HG03342 (cell line): Measurements from ENCODE around the gene SFTPB.
"Not testable (repeated sequence)": the region's sequence is repeated elsewhere in the genome, so short reads cannot be mapped to it uniquely, and the experiment has no call there.

Experiments used
- ATAC-seq: cut with Tn5 transposase; IDR thresholded peaks from one replicate; pipeline ENCODE4 v1.9.1; 2021; ENCODE audit warnings: mild to moderate bottlenecking, moderate library complexity; ENCODE audit not compliant: unreplicated experiment

SFTPB gene

DNA sequence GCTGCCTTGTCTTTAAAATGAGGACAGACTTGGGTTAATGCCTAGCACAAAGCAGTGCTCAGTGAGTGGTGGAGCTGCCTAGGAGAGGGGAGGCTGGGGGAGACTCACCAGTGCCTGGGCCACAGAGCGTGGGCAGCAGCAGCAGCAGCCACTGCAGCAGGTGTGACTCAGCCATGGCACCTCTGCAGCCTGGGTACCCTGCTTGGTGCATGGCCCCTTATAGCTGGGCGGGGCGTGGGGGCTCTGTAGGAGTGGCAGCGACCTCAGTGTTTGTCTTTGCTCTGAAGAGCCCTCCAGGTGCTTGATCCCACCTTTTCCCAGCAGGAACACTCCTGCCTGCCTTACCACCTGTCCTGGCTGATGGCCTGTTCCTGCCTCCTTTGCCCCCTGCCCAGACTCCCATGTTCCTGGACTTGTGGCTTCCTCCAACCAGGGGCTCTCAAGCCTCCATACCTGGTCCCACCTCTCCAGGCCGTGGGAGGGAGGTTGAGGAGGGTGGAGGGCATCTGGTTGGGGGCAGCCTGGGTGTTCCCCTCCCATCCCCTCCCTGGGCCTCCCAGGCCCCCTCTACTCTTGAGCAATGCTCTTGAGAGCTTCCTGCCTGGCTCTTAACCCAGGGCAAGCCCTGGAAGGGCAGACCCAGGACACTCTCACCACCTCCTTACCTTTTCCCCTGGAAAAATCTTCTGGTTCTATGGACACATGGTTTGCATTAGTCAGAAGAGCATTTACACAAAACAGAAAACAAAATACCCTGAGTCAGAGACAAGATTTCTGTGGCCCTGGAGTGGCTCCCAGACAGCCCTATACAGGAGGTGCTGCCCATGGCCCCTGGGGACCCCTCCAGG, at the start of gene SFTPB:
TSS of gene SFTPB (minus strand) at position 191 of the 848 bp plus-strand sequence. CDS start at position 175, 16 bp downstream.
- ATAC-seq, result no peak

DNA sequence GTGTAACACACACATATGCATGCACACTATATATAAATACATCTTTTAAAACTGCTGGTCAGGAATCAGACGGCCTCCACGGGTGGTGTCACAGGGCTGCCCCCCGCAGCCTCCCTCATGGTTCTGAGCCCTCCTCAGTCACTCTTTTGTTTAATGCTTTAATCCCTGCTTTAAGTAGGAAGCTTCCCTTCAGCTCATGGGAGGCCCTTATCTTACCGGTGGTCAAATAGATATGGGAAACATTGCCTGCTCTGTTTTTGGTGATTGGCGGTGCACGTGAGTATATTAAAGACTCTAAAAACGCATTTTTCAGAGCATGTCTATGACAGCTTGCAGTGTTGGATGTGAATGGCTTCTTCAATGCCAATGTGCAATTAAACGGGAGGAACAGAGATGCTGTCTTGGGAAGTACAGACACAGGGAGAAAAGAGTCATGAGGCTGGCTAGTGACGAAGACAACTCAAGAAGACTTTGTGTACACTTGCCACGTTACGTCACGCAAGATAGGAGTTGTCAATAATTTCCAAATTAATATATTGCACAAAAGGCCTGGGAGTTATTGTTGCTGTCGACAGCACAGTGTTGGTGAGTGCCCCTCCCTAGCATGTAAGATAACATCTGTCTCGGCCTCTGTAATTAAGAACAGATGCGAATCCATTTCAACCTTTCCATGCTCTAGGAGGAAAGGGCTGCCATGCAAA, 49.5 kb upstream of the SFTPB start:
- ATAC-seq, result no peak

- ATAC-seq, result no peak
Measured at GRCh38 chr2:85716346-85716914, 48.4 kb upstream of the SFTPB start.

- ATAC-seq, result no peak
Measured at GRCh38 chr2:85714841-85715240, 46.8 kb upstream of the SFTPB start.

- ATAC-seq, result not testable (repeated sequence)
Measured at GRCh38 chr2:85714421-85714820, 46.4 kb upstream of the SFTPB start.

DNA sequence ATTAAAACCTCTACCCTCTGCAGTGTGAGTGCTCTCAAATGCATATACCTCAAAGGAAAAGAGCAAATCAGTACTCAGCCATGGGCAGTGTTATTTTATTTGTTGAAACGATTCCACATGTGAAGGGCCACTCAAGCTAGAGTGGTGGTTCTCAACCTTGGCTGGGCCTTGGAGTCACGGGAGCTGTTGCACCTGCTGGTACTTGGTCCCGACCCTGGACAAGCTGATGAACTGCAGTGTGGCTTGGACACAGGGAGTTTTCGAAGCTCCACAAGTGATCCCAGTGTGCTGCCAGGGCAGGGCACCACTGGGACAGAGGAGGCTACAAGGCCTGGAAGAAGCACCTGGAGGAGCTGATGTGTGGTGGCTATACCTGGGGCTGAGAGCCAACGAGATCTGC, 45.8 kb upstream of the SFTPB start:
- ATAC-seq, result no peak

DNA sequence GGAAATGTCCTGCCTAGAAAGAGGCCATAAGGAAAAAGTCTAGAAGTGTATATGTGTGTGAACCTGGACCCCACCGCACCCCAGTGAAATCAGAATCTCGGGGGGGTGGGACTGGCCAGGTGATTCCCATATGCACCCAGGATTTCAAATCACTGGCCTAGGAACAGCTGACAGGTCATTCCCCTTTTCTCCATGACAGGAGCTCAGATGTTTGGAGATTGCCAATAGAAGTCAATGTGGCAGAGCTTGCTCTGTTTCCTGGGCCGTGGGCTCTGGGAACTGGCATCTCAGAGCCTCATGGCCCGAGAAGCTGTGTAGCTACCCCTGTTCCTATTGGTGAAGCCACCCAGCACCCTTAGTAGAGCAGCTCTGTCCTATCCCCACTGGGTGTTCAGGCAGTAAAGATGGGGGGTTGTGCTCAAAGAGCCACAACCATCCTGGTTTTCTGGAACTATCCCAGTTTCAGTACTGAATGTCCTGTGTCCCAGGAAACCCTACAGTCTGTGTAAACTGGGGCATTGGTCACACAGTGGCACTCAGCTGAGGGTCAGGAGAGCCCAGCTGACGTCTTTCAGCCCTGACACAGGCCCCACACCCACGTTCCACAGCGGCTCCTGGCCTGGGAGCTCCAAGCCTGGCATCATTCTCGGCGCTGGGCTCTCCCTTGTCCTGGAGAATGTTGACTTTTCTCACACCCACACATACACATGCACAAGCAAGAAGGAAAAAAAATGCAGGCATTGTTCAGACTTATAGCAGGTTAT, 45.0 kb upstream of the SFTPB start:
- ATAC-seq, result no peak

- ATAC-seq, result no peak
Measured at GRCh38 chr2:85712336-85712735, 44.3 kb upstream of the SFTPB start.

GRCh38 chr2:85711578-85712060, 43.6 kb upstream of the SFTPB start:
- ATAC-seq, result no peak

GRCh38 chr2:85710687-85711577, 42.9 kb upstream of the SFTPB start:
- ATAC-seq, result no peak

- no peak for ATAC-seq
Measured at GRCh38 chr2:85709401-85709811, 41.4 kb upstream of the SFTPB start.

DNA sequence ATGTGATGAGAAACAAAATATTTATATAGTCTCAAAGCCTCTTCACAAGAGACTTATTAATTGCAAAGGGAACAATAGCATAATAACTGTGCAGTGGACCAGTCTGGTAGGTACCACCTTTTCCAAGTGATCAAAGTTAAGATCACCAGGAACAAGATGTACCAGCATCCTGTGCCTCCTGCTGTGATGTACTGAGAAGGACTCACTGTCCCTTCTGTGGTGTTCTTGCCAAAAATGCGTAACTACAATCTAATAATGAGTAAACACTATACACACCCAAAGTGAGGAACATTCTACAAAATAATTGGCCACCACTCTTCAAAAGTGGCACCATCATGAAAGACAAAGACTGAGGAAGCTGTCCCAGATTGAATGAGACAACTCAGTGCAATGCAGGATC, 40.6 kb upstream of the SFTPB start:
- ATAC-seq, result no peak

DNA sequence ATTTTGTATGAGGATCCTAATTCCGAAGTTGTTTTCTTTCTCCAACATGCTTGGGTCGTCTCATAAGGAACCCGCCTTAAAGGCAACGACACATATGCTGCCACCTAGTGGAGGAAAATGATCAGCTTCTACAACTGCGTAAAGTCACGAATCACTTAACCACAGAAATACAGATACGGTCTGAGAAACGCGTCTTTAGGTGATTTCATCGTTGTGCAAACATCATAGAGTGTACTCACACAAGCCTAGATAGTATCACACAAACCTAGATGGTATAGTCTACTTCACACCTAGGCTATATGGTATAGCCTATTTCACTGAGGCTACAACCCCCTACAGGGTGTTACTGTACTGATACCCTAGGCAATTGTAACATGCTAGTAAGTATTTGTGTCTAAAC, 39.3 kb upstream of the SFTPB start:
- ATAC-seq, result peak; percentile 55

- no peak for ATAC-seq
Measured at GRCh38 chr2:85706599-85707296, 38.7 kb upstream of the SFTPB start.

DNA sequence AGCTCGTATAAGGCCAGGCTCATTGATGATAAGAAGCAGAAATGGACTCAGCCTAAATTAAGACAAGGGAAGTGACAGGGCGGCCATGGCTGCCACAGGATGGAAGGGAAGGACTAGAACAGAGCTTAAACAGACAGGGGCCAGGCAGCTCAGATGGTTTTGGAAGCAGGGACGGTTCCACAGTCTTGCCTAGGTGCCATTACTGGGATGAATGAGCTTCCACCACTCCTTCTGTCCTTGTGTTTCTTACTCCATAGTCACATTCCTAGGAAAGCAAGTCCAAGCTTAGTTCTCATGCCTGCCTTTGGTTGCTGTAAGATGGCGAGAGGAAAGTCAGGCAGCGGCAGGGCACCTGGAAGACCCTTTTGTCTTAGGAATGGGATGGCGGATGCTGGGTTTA, 38.1 kb upstream of the SFTPB start:
- no peak for ATAC-seq

- ATAC-seq, result no peak
Measured at GRCh38 chr2:85705680-85706039, 37.7 kb upstream of the SFTPB start.

DNA sequence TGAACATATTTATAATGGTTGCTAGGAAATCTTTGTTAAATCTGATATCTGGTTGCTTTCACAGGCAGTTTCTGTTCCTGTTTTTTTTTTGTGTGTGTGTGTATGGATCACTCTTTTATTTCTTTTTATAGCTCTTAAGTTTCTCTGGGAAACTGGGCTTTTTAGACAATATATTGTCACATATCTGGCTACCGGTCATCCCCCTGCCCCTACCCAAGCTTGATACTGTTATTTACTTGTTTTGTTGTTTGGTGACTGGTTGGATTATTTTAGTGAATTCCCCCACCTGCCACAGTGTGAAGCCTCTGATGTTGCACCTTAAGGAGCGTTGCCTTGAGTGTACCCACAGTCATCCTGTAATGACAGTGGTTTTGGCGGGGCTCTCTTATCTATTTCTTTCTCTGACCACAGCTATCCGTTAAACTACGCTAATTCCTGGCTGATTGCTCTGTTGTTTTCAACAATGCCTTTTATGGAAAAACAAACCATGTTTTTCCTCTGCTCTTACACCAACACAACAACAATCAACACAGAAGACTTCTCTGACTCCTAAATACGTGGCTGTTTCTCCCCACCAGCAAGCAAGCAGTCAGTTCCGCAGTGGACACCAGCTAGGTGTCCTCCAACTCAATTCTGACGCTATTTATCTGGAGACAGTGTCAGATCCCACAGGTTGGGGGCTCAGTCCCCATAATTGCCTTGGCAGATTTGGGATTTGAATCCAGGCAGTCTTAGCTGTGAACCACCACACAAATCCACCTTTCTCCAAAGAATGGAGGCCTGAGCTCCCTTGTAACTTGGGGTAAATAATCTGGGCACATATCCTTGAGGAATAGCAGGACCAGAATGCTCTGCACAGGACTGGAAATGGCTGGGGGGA, 37.0 kb upstream of the SFTPB start:
- ATAC-seq, result peak; percentile 65

GRCh38 chr2:85704038-85704437, 36.0 kb upstream of the SFTPB start:
- no peak for ATAC-seq
